ENCODE results near the gene IFFO2. TPM values are rescaled to one million over a fixed set of nuclear protein-coding genes. Genes with fewer than 3 reads are reported as not detected.

The IFFO2 gene
- total and polyA plus RNA-seq, 2 donors (not counting 1 experiment from before 2014, with no cell fraction given) = 5.8 to 10.4 TPM

DNA sequence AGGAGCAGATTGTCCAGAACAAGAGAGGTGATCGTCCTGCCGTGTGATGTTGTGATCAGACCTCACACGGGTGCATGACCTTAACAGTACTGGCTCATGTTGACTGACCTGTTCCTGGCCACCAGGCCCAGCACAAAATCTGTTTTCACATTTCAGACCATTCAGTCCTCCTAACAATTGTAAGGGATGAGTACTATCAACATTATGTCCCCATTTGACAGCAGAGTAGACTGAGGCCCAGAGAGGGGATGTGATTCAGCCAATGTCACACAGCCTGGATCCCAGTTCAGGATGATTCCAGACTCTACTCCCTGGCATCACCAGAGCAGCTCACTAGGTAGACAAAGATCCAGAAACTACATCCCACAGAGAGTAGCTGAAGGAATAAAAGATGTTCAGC is 89.6 kb downstream of the IFFO2 start:
- no peak overlapping the region for H3K4me3 ChIP-seq (replicated peaks in 1 of 4; ENCODE audit: control extremely low read depth in 1 of 4, insufficient read depth in 1 of 4, low read depth in 3 of 4, low read length in 4 of 4)
- TF ChIP-seq EZH2 (IDR thresholded peaks at IDR 0.05; ENCODE audit: low read length, missing control alignments) = no peak
- TF ChIP-seq, protein P1, sequence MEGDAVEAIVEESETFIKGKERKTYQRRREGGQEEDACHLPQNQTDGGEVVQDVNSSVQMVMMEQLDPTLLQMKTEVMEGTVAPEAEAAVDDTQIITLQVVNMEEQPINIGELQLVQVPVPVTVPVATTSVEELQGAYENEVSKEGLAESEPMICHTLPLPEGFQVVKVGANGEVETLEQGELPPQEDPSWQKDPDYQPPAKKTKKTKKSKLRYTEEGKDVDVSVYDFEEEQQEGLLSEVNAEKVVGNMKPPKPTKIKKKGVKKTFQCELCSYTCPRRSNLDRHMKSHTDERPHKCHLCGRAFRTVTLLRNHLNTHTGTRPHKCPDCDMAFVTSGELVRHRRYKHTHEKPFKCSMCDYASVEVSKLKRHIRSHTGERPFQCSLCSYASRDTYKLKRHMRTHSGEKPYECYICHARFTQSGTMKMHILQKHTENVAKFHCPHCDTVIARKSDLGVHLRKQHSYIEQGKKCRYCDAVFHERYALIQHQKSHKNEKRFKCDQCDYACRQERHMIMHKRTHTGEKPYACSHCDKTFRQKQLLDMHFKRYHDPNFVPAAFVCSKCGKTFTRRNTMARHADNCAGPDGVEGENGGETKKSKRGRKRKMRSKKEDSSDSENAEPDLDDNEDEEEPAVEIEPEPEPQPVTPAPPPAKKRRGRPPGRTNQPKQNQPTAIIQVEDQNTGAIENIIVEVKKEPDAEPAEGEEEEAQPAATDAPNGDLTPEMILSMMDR (conservative IDR thresholded peaks at IDR 0.05 in 1 of 2, IDR thresholded peaks at IDR 0.05 in 1 of 2; ENCODE audit: low read depth in 1 of 2, low read length in 2 of 2) = no peak
- H3K27me3 ChIP-seq (ENCODE audit: control insufficient read depth, insufficient read depth, low read length) = peaks cover 3% of the 10 kb centered on the region
- no peak overlapping the region for H2AFZ ChIP-seq (ENCODE audit: low read length)
- H4K20me1 ChIP-seq (ENCODE audit: control insufficient read depth, extremely low read depth, insufficient read depth, low read length) = no peaks in the 10 kb centered on the region
- H3K9me3 ChIP-seq (ENCODE audit: control insufficient read depth, insufficient read depth, low read depth, low read length) = no peaks in the 10 kb centered on the region
- H3K79me2 ChIP-seq (ENCODE audit: control insufficient read depth, insufficient read depth, low read length) = no peaks in the 10 kb centered on the region
- H3K4me1 ChIP-seq (ENCODE audit: control insufficient read depth, extremely low read depth, insufficient read depth, low read length) = no peaks in the 10 kb centered on the region
- H3K4me2 ChIP-seq (ENCODE audit: extremely low read depth, insufficient read depth, low read length) = no peak overlapping the region
- H3K36me3 ChIP-seq (ENCODE audit: control insufficient read depth, insufficient read depth, low read length) = no peaks in the 10 kb centered on the region
- no peak overlapping the region for H3K9ac ChIP-seq (ENCODE audit: insufficient read depth, low read length)
- no peak for DNase-seq (ENCODE audit: low read depth in 2 of 2)
- no peak overlapping the region for H3K27ac ChIP-seq (ENCODE audit: insufficient read depth, low read length)

DNA sequence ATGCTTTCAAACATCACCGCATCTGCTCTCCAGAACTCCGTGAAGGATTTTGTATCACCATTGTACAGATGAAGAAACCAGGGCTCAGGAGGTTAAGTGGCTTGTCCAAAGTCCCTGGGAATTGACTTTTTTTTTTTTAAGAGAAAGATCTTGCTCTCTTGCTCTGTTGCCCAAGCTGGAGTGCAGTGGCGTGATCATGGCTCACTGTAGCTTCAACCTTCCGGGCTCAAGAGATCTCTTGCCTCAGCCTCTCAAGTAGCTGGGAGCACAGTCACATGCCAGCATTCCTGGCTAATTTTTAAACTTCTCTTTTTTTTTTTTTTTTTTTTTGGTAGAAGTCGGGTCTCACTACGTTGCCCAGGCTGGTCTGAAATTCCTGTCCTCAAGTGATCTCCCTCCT is 90.2 kb downstream of the IFFO2 start:
- DNase-seq (ENCODE audit: low read depth in 2 of 2) = no peak
- Histone ChIP-seq H3K4me1 (ENCODE audit: control insufficient read depth, extremely low read depth, insufficient read depth, low read length) (no peaks in the 10 kb centered on the region), H3K4me2 (ENCODE audit: extremely low read depth, insufficient read depth, low read length) (no peak overlapping the region), H3K27me3 (ENCODE audit: control insufficient read depth, insufficient read depth, low read length) (peaks cover 3% of the 10 kb centered on the region), H3K27ac (ENCODE audit: insufficient read depth, low read length) (no peak overlapping the region), H3K9ac (ENCODE audit: insufficient read depth, low read length) (no peak overlapping the region), H3K79me2 (ENCODE audit: control insufficient read depth, insufficient read depth, low read length) (no peaks in the 10 kb centered on the region), H4K20me1 (ENCODE audit: control insufficient read depth, extremely low read depth, insufficient read depth, low read length) (no peaks in the 10 kb centered on the region), H2AFZ (ENCODE audit: low read length) (no peak overlapping the region), H3K4me3 (replicated peaks in 1 of 4; ENCODE audit: control extremely low read depth in 1 of 4, insufficient read depth in 1 of 4, low read depth in 3 of 4, low read length in 4 of 4) (no peak overlapping the region), H3K9me3 (ENCODE audit: control insufficient read depth, insufficient read depth, low read depth, low read length) (no peaks in the 10 kb centered on the region), H3K36me3 (ENCODE audit: control insufficient read depth, insufficient read depth, low read length) (no peaks in the 10 kb centered on the region)
- no peak for TF ChIP-seq EZH2 (IDR thresholded peaks at IDR 0.05; ENCODE audit: low read length, missing control alignments)
- TF ChIP-seq, protein P1 (conservative IDR thresholded peaks at IDR 0.05 in 1 of 2, IDR thresholded peaks at IDR 0.05 in 1 of 2; ENCODE audit: low read depth in 1 of 2, low read length in 2 of 2) = no peak

DNA sequence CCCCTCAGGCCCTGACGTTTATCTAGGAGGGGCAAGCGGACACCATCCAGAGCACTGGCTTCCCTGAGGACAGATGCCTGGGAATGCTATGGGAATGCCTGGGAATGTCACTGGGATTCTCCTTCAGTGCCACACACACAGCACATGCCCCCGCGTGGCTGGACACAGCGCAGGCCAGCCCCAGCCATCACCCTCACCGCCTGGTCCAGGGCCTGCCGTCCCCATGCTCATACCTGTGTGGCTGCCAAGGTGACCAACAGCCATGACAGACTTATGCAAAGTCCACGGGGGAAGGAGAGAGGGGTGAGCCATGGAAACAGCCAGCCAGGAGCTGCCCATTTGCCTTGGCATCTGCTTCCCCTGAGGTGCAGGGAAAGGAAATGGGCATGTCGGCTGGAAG is 91.3 kb downstream of the IFFO2 start:
- H3K36me3 ChIP-seq (ENCODE audit: control insufficient read depth, insufficient read depth, low read length) = no peaks in the 10 kb centered on the region
- H4K20me1 ChIP-seq (ENCODE audit: control insufficient read depth, extremely low read depth, insufficient read depth, low read length) = no peaks in the 10 kb centered on the region
- no peak overlapping the region for H3K4me2 ChIP-seq (ENCODE audit: extremely low read depth, insufficient read depth, low read length)
- H3K27ac ChIP-seq (ENCODE audit: insufficient read depth, low read length) = no peak overlapping the region
- no peaks in the 10 kb centered on the region for H3K9me3 ChIP-seq (ENCODE audit: control insufficient read depth, insufficient read depth, low read depth, low read length)
- H3K4me3 ChIP-seq (replicated peaks in 1 of 4; ENCODE audit: control extremely low read depth in 1 of 4, insufficient read depth in 1 of 4, low read depth in 3 of 4, low read length in 4 of 4) = no peak overlapping the region
- H3K4me1 ChIP-seq (ENCODE audit: control insufficient read depth, extremely low read depth, insufficient read depth, low read length) = no peaks in the 10 kb centered on the region
- H3K79me2 ChIP-seq (ENCODE audit: control insufficient read depth, insufficient read depth, low read length) = no peaks in the 10 kb centered on the region
- no peak overlapping the region for H3K9ac ChIP-seq (ENCODE audit: insufficient read depth, low read length)
- TF ChIP-seq, protein P1 (conservative IDR thresholded peaks at IDR 0.05 in 1 of 2, IDR thresholded peaks at IDR 0.05 in 1 of 2; ENCODE audit: low read depth in 1 of 2, low read length in 2 of 2) = no peak
- TF ChIP-seq EZH2 (IDR thresholded peaks at IDR 0.05; ENCODE audit: low read length, missing control alignments) = no peak
- peaks cover 3% of the 10 kb centered on the region for H3K27me3 ChIP-seq (ENCODE audit: control insufficient read depth, insufficient read depth, low read length)
- H2AFZ ChIP-seq (ENCODE audit: low read length) = no peak overlapping the region
- DNase-seq (ENCODE audit: low read depth in 2 of 2) = no peak
